AG04450 (cell line): ENCODE data around the gene DEK. TPM values are rescaled to one million over a fixed set of nuclear protein-coding genes. Genes with fewer than 3 reads are reported as not detected.
"Not testable (repeated sequence)": the region's sequence is repeated elsewhere in the genome, so short reads cannot be mapped to it uniquely, and the experiment has no call there.

ENCODE experiments used
- CTCF ChIA-PET: fragments of 300-600, 350-600 bp; formaldehyde crosslinking; extraction: SDS; loops from one replicate; lab custom pipeline; 2022; ENCODE audit warnings: antibody characterized with exemption, inconsistent platforms; lab: Charles Lee
- POLR2A ChIA-PET: fragments of 350-600 bp; formaldehyde crosslinking; extraction: SDS; loops from one replicate; lab custom pipeline; 2021; ENCODE audit warnings: antibody characterized with exemption, inconsistent platforms; lab: Yijun Ruan, JAX
- DNase-seq: peaks from one replicate; pipeline ENCODE4 v3.0.0-alpha.2; 2011; ENCODE audit warnings: low read depth, low spot score
- H3K27ac ChIP-seq: one replicate; pipeline ENCODE4 v1.5.1; 2012; ENCODE audit warnings: low read depth, low read length, control low read depth
- H3K27me3 ChIP-seq: one replicate; pipeline ENCODE4 v1.6.0; 2012; ENCODE audit warnings: low read length; ENCODE audit not compliant: control insufficient read depth, insufficient read depth
- H3K4me3 ChIP-seq: 2 replicates; pipeline ENCODE4 v1.5.1; 2011; ENCODE audit warnings: mild to moderate bottlenecking, low read depth, low read length, control low read depth
- H3K9me3 ChIP-seq: 2 replicates; pipeline ENCODE4 v1.5.1; 2012; ENCODE audit warnings: low read length; ENCODE audit not compliant: control insufficient read depth, insufficient read depth
- CTCF ChIP-seq: IDR thresholded peaks from 2 replicates; pipeline ENCODE4 v1.5.1; 2011; ENCODE audit warnings: low read depth, low read length, control low read depth, inconsistent platforms
- polyA plus RNA-seq: library from polyadenylated mRNA; depleted of rRNA; stranded (reverse); fragments of >200 nt; gene quantifications from 2 replicates; pipeline ENCODE4 v1.2.3, GENCODE V29; 2011

DEK gene
- polyA plus RNA-seq, 1 experiment: 68.1 TPM

GRCh38 chr6:18209539-18210197 lies 54.7 kb downstream of the DEK start:
- no peaks in the 10 kb centered on the region for H3K27me3 ChIP-seq
- no peak for DNase-seq
- no peak overlapping the region for H3K4me3 ChIP-seq
- TF ChIP-seq CTCF: no peak
- no peak overlapping the region for H3K27ac ChIP-seq
- H3K9me3 ChIP-seq: no peaks in the 10 kb centered on the region
- ChIA-PET CTCF (interaction anchor here (0.9 to 1.0 kb wide), 2 partner anchors 294 to 406 kb away, joined by 3 to 4 read pairs; no protein-coding TSS in a partner anchor), POLR2A (interaction anchor here (0.5 kb wide), 1 partner anchor 247 kb away, joined by 3 read pairs; no protein-coding TSS in a partner anchor)

GRCh38 chr6:18208778-18209177 lies 55.6 kb downstream of the DEK start:
- DNase-seq: not testable (repeated sequence)

GRCh38 chr6:18207949-18208348 lies 56.4 kb downstream of the DEK start:
- ChIA-PET POLR2A (no interaction called here), CTCF (interaction anchor here (0.5 kb wide), 1 partner anchor 523 kb away, joined by 5 read pairs; no protein-coding TSS in a partner anchor)
- Histone ChIP-seq H3K4me3 (no peak overlapping the region), H3K9me3 (no peaks in the 10 kb centered on the region), H3K27ac (no peak overlapping the region), H3K27me3 (no peaks in the 10 kb centered on the region)
- no peak for TF ChIP-seq CTCF
- no peak for DNase-seq

More at GRCh38 chr6:18208778-18209177, 55.6 kb downstream of the DEK start:
- H3K9me3 ChIP-seq, CTCF ChIA-PET, H3K27me3 ChIP-seq, POLR2A ChIA-PET, H3K27ac ChIP-seq, H3K4me3 ChIP-seq: not testable (repeated sequence)

- Histone ChIP-seq H3K4me3 (no peak overlapping the region), H3K9me3 (no peaks in the 10 kb centered on the region), H3K27ac (no peak overlapping the region), H3K27me3 (no peaks in the 10 kb centered on the region)
- no peak for DNase-seq
- ChIA-PET POLR2A (no interaction called here), CTCF (no interaction called here)
- no peak for TF ChIP-seq CTCF
These were observed 56.9 kb downstream of the DEK start for GRCh38 chr6:18207438-18207837.

- POLR2A ChIA-PET: no interaction called here
- H3K27ac ChIP-seq: no peak overlapping the region
- H3K9me3 ChIP-seq: no peaks in the 10 kb centered on the region
- no peak for DNase-seq
- TF ChIP-seq CTCF: no peak
- CTCF ChIA-PET: interaction anchor here (0.6 kb wide), 1 partner anchor 117 kb away, joined by 3 read pairs; no protein-coding TSS in a partner anchor
- no peaks in the 10 kb centered on the region for H3K27me3 ChIP-seq
- H3K4me3 ChIP-seq: no peak overlapping the region
These were observed 57.7 kb downstream of the DEK start for GRCh38 chr6:18206591-18206990.
